CD14-positive monocyte (primary cell): ENCODE results near the gene NLRC5. TPM values are rescaled to one million over a fixed set of nuclear protein-coding genes. Genes with fewer than 3 reads are reported as not detected.

ENCODE experiments used
- DNase-seq, 3 donors: peaks; one replicate each; pipeline ENCODE4 v3.0.0-alpha.2; 2011 to 2022
- H2AFZ ChIP-seq: 2 replicates; pipeline ENCODE4 v1.6.0; 2012; ENCODE audit warnings: mild to moderate bottlenecking, low read depth, low read length, inconsistent platforms; ENCODE audit not compliant: insufficient read depth, poor library complexity, severe bottlenecking
- H3K27ac ChIP-seq, 2 donors: 1 replicate in 1 of 2; 2 replicates in 1 of 2; pipeline ENCODE4 v1.5.1; 2012 to 2013; ENCODE audit warnings: low read length in 2 of 2, control low read depth in 1 of 2, inconsistent platforms in 1 of 2, low read depth in 1 of 2, mild to moderate bottlenecking in 1 of 2
- H3K27me3 ChIP-seq, 2 donors: one replicate each; pipeline versions ENCODE4 v1.6.0 to v1.6.1; 2011 to 2013; ENCODE audit warnings: low read length in 2 of 2; ENCODE audit not compliant: control insufficient read depth in 2 of 2, insufficient read depth in 2 of 2
- H3K36me3 ChIP-seq, 2 donors: replicated peaks in 1 of 2; 1 replicate in 1 of 2; 2 replicates in 1 of 2; pipeline versions ENCODE4 v1.5.1 to v1.6.1; 2012 to 2013; ENCODE audit warnings: low read length in 2 of 2, control low read depth in 1 of 2, inconsistent platforms in 1 of 2, mild to moderate bottlenecking in 1 of 2; ENCODE audit not compliant: insufficient read depth in 2 of 2, control insufficient read depth in 1 of 2
- H3K4me1 ChIP-seq, 2 donors: 1 replicate in 1 of 2; 2 replicates in 1 of 2; pipeline versions ENCODE4 v1.5.1 to v1.6.1; 2012 to 2013; ENCODE audit warnings: low read length in 2 of 2, control low read depth in 1 of 2, inconsistent platforms in 1 of 2, mild to moderate bottlenecking in 1 of 2, moderate library complexity in 1 of 2; ENCODE audit not compliant: insufficient read depth in 2 of 2, control insufficient read depth in 1 of 2
- H3K4me2 ChIP-seq: replicated peaks from 2 replicates; pipeline ENCODE3; 2012; ENCODE audit warnings: low read length, moderate library complexity, mild to moderate bottlenecking; ENCODE audit not compliant: poor library complexity, severe bottlenecking; ENCODE audit errors: extremely low read depth
- H3K4me3 ChIP-seq, 3 experiments: fragments of 200-600 bp in 1 of 3; sonication (generic) in 1 of 3; replicated peaks in 1 of 3; 1 replicate in 2 of 3; 2 replicates in 1 of 3; pipeline ENCODE4 v1.5.1; 2011 to 2013; ENCODE audit warnings: low read length in 3 of 3, mild to moderate bottlenecking in 3 of 3, control low read depth in 2 of 3, low read depth in 2 of 3, inconsistent platforms in 1 of 3, moderate library complexity in 1 of 3
- H3K79me2 ChIP-seq: 2 replicates; pipeline ENCODE4 v1.6.0; 2012; ENCODE audit warnings: mild to moderate bottlenecking, control low read depth, inconsistent platforms, low read length, moderate library complexity; ENCODE audit not compliant: insufficient read depth
- H3K9ac ChIP-seq: 2 replicates; pipeline ENCODE4 v1.6.0; 2017; ENCODE audit warnings: low read length, mild to moderate bottlenecking; ENCODE audit not compliant: insufficient read depth, poor library complexity, severe bottlenecking
- H3K9me3 ChIP-seq, 2 donors: replicated peaks in 1 of 2; 1 replicate in 1 of 2; 2 replicates in 1 of 2; pipeline versions ENCODE4 v1.5.1 to v1.6.1; 2012 to 2013; ENCODE audit warnings: low read length in 2 of 2, control low read depth in 1 of 2; ENCODE audit not compliant: control insufficient read depth in 1 of 2, insufficient read depth in 1 of 2
- H4K20me1 ChIP-seq: 2 replicates; pipeline ENCODE4 v1.6.0; 2012; ENCODE audit warnings: mild to moderate bottlenecking, low read length, control low read depth, moderate library complexity; ENCODE audit not compliant: insufficient read depth
- H3K27ac Mint-ChIP-seq, 7 donors: one replicate each; pipeline ENCODE4 v1.8.0; 2020; ENCODE audit warnings: mild to moderate bottlenecking in 7 of 7, mixed read lengths in 7 of 7, moderate library complexity in 6 of 7, inconsistent platforms in 2 of 7
- H3K27me3 Mint-ChIP-seq, 3 donors: one replicate each; pipeline ENCODE4 v1.8.0; 2021 to 2022; ENCODE audit warnings: low read depth in 3 of 3, mild to moderate bottlenecking in 3 of 3, mixed read lengths in 3 of 3, moderate library complexity in 3 of 3, inconsistent platforms in 1 of 3
- H3K36me3 Mint-ChIP-seq, 2 donors: one replicate each; pipeline ENCODE4 v1.8.0; 2020; ENCODE audit warnings: mixed read lengths in 2 of 2, inconsistent platforms in 1 of 2, mild to moderate bottlenecking in 1 of 2
- H3K4me1 Mint-ChIP-seq: one replicate; pipeline ENCODE4 v1.8.0; 2020; ENCODE audit warnings: mild to moderate bottlenecking, mixed read lengths
- H3K4me3 Mint-ChIP-seq, 2 donors: one replicate each; pipeline ENCODE4 v1.8.0; 2020; ENCODE audit warnings: mild to moderate bottlenecking in 2 of 2, mixed read lengths in 2 of 2, moderate library complexity in 1 of 2
- H3K9me3 Mint-ChIP-seq, 7 donors: one replicate each; pipeline ENCODE4 v1.8.0; 2020 to 2022; ENCODE audit warnings: mixed read lengths in 7 of 7, mild to moderate bottlenecking in 6 of 7, moderate library complexity in 6 of 7, inconsistent platforms in 2 of 7
- CTCF ChIP-seq: fragments of 200-600 bp; IDR thresholded peaks from one replicate; pipeline ENCODE4 v1.8.0; 2022; ENCODE audit warnings: antibody characterized with exemption, mild to moderate bottlenecking
- WGBS: methylation state at CpG from one replicate; pipeline ENCODE4 v1.1.5; 2013; ENCODE audit warnings: missing lambda C conversion rate; ENCODE audit not compliant: insufficient coverage; 5-methylcytosine and 5-hydroxymethylcytosine counted together
- intact Hi-C, 2 donors: fragments of 100-400 bp; cut with micrococcal nuclease; formaldehyde crosslinking; loops; one replicate each; pipeline versions ENCODE4 v1.15.0 to v1.15.1; 2023
- polyA plus RNA-seq, 3 donors: library from polyadenylated mRNA; depleted of rRNA in 1 of 3; unstranded in 2 of 3; stranded (reverse) in 1 of 3; fragments of 300-500 nt in 2 of 3; fragments of >200 nt in 1 of 3; fragmentation: Illumina TruSeq in 2 of 3; gene quantifications; 1 replicate in 2 of 3; 2 replicates in 1 of 3; pipeline ENCODE4 v1.2.3, GENCODE V29; 2012 to 2021

Gene NLRC5
- polyA plus RNA-seq, 3 donors: 10.3 to 171 (median 21.6) TPM

GRCh38 chr16:56941092-56941491, 48.3 kb upstream of the NLRC5 start:
- WGBS: no CpG with 5 or more reads among the region's 2 CpGs
- intact Hi-C loops: no loop called here
- H3K27me3 Mint-ChIP-seq: peaks cover 0 to 3% (median 0%) of the 10 kb centered on the region in 3 donors
- TF ChIP-seq CTCF: no peak
- H3K27ac Mint-ChIP-seq: no peak overlapping the region
- no peaks in the 10 kb centered on the region for H3K9me3 Mint-ChIP-seq
- H3K79me2 ChIP-seq: peaks cover 54% of the 10 kb centered on the region
- H3K27me3 ChIP-seq: no peaks in the 10 kb centered on the region
- H3K36me3 ChIP-seq: peaks cover 95 to 99% of the 10 kb centered on the region in 2 donors
- no peak for DNase-seq
- H3K4me2 ChIP-seq: no peak overlapping the region
- peaks cover 87 to 96% of the 10 kb centered on the region in 2 donors for H3K36me3 Mint-ChIP-seq
- peaks cover 10% of the 10 kb centered on the region for H3K4me1 Mint-ChIP-seq
- no peak overlapping the region for H3K27ac ChIP-seq
- peaks cover 99% of the 10 kb centered on the region for H4K20me1 ChIP-seq
- H3K9me3 ChIP-seq: no peaks in the 10 kb centered on the region
- no peak overlapping the region for H3K4me3 ChIP-seq
- no peaks in the 10 kb centered on the region for H3K4me1 ChIP-seq
- no peak overlapping the region for H3K9ac ChIP-seq
- no peak overlapping the region for H3K4me3 Mint-ChIP-seq
- H2AFZ ChIP-seq: no peak overlapping the region

- no peak overlapping the region for H3K4me3 Mint-ChIP-seq
- H3K79me2 ChIP-seq: peaks cover 46% of the 10 kb centered on the region
- H3K27ac ChIP-seq: no peak overlapping the region
These were observed 47.5 kb upstream of the NLRC5 start for GRCh38 chr16:56941856-56942331.

More at GRCh38 chr16:56941856-56942331, 47.5 kb upstream of the NLRC5 start:
- WGBS: 76% methylated on average over 5 of the region's 9 CpGs
- Histone ChIP-seq H3K4me3 (no peak overlapping the region), H3K9me3 (no peaks in the 10 kb centered on the region), H4K20me1 (peaks cover 99% of the 10 kb centered on the region), H3K4me2 (no peak overlapping the region), H2AFZ (no peak overlapping the region), H3K9ac (no peak overlapping the region), H3K36me3 (peaks cover 90 to 99% of the 10 kb centered on the region in 2 donors), H3K27me3 (no peaks in the 10 kb centered on the region), H3K4me1 (no peaks in the 10 kb centered on the region)
- Mint-ChIP-seq H3K27ac (peak overlapping the region in 3 of 7 donors; percentile 18 to 48 (median 30)), H3K27me3 (peaks cover 0 to 6% (median 0%) of the 10 kb centered on the region in 3 donors), H3K4me1 (peaks cover 4% of the 10 kb centered on the region), H3K9me3 (no peaks in the 10 kb centered on the region), H3K36me3 (peaks cover 83 to 94% of the 10 kb centered on the region in 2 donors)
- no peak for TF ChIP-seq CTCF
- DNase-seq: no peak
- intact Hi-C loops: no loop called here
